ENCODE results near the gene GFI1B.
"Not testable (repeated sequence)": the region's sequence is repeated elsewhere in the genome, so short reads cannot be mapped to it uniquely, and the experiment has no call there.

The GFI1B gene

GRCh38 chr9:132969783-132970182 is 8.7 kb upstream of the GFI1B start:
- DNase-seq (ENCODE audit: low spot score) = no peak

GRCh38 chr9:132970324-132971062 is 8.0 kb upstream of the GFI1B start:
- no peak for DNase-seq (ENCODE audit: low spot score)

GRCh38 chr9:132973166-132973565 is 5.3 kb upstream of the GFI1B start:
- no peak for DNase-seq (ENCODE audit: low spot score)

GRCh38 chr9:132973713-132974112 is 4.8 kb upstream of the GFI1B start:
- no peak for DNase-seq (ENCODE audit: low spot score)

- DNase-seq (ENCODE audit: low spot score) = no peak
Observed at GRCh38 chr9:132975961-132976360, 2.5 kb upstream of the GFI1B start.

GRCh38 chr9:132976571-132976970 is 1.9 kb upstream of the GFI1B start:
- DNase-seq (ENCODE audit: low spot score) = no peak

GRCh38 chr9:132978112-132978450 is 413 bp upstream of the GFI1B start:
- DNase-seq (ENCODE audit: low spot score) = no peak

GRCh38 chr9:132980157-132980556 is 1.7 kb downstream of the GFI1B start:
- no peak for DNase-seq (ENCODE audit: low spot score)

- DNase-seq (ENCODE audit: low spot score) = no peak
Observed at GRCh38 chr9:132982458-132982857, 4.0 kb downstream of the GFI1B start.

GRCh38 chr9:132983491-132984201 is 5.2 kb downstream of the GFI1B start:
- DNase-seq (ENCODE audit: low spot score) = no peak

GRCh38 chr9:132984202-132985070 is 5.9 kb downstream of the GFI1B start:
- no peak for DNase-seq (ENCODE audit: low spot score)

GRCh38 chr9:132985071-132985350 is 6.5 kb downstream of the GFI1B start:
- DNase-seq (ENCODE audit: low spot score) = no peak

GRCh38 chr9:132985489-132985888 is 7.0 kb downstream of the GFI1B start:
- no peak for DNase-seq (ENCODE audit: low spot score)

GRCh38 chr9:132986114-132986513 is 7.6 kb downstream of the GFI1B start:
- DNase-seq (ENCODE audit: low spot score) = no peak

- DNase-seq (ENCODE audit: low spot score) = no peak
Observed at GRCh38 chr9:132986640-132987620, 8.4 kb downstream of the GFI1B start.

- DNase-seq (ENCODE audit: low spot score) = no peak
Observed at GRCh38 chr9:132988244-132989013, 9.9 kb downstream of the GFI1B start.

GRCh38 chr9:132989014-132989310 is 10.5 kb downstream of the GFI1B start:
- no peak for DNase-seq (ENCODE audit: low spot score)

GRCh38 chr9:132989414-132989996 is 11.0 kb downstream of the GFI1B start:
- DNase-seq (ENCODE audit: low spot score) = no peak

- not testable (repeated sequence) for DNase-seq (ENCODE audit: low spot score)
Observed at GRCh38 chr9:132989998-132990557, 11.6 kb downstream of the GFI1B start.

- DNase-seq (ENCODE audit: low spot score) = no peak
Observed at GRCh38 chr9:132990781-132991180, 12.3 kb downstream of the GFI1B start.

All from COLO829 (cell line).